Astrocyte of the cerebellum (primary cell): Measurements from ENCODE around the gene CERS5.

ENCODE experiments used
- DNase-seq: peaks from one replicate; pipeline ENCODE4 v3.0.0-alpha.2; 2011; ENCODE audit warnings: low read depth
- H3K4me3 ChIP-seq: 2 replicates; pipeline ENCODE4 v1.5.1; 2011; ENCODE audit warnings: mild to moderate bottlenecking, low read depth, low read length, moderate library complexity
- CTCF ChIP-seq: IDR thresholded peaks from 2 replicates; pipeline ENCODE4 v1.5.1; 2012; ENCODE audit warnings: low read length, low read depth, moderate library complexity, mild to moderate bottlenecking; ENCODE audit errors: missing control alignments
- in situ Hi-C: cut with HindIII; loops from 2 replicates; pipeline ENCODE4 v1.10.0; 2017; ENCODE audit warnings: low sequenced_read_pairs

CERS5 gene

GRCh38 chr12:50123203-50123602 is 44.0 kb downstream of the CERS5 start:
- no peak overlapping the region for H3K4me3 ChIP-seq
- TF ChIP-seq CTCF: no peak
- DNase-seq: no peak
- in situ Hi-C loops: no loop called here

GRCh38 chr12:50121641-50122040 is 45.5 kb downstream of the CERS5 start:
- in situ Hi-C loops: no loop called here
- TF ChIP-seq CTCF: no peak

GRCh38 chr12:50120953-50121352 is 46.2 kb downstream of the CERS5 start:
- no peak for DNase-seq
- H3K4me3 ChIP-seq: no peak overlapping the region
- in situ Hi-C loops: no loop called here
- no peak for TF ChIP-seq CTCF

More at GRCh38 chr12:50121641-50122040, 45.5 kb downstream of the CERS5 start:
- H3K4me3 ChIP-seq: no peak overlapping the region
- no peak for DNase-seq

GRCh38 chr12:50120521-50120920 is 46.6 kb downstream of the CERS5 start:
- DNase-seq: no peak
- in situ Hi-C loops: no loop called here

GRCh38 chr12:50119387-50119786 is 47.8 kb downstream of the CERS5 start:
- no peak for TF ChIP-seq CTCF
- no peak for DNase-seq
- H3K4me3 ChIP-seq: no peak overlapping the region
- in situ Hi-C loops: no loop called here

More at GRCh38 chr12:50120521-50120920, 46.6 kb downstream of the CERS5 start:
- no peak overlapping the region for H3K4me3 ChIP-seq
- no peak for TF ChIP-seq CTCF

GRCh38 chr12:50117057-50117622 is 50.0 kb downstream of the CERS5 start:
- no peak for DNase-seq
- no peak overlapping the region for H3K4me3 ChIP-seq
- TF ChIP-seq CTCF: no peak
- in situ Hi-C loops: no loop called here
